Activated CD8-positive, alpha-beta memory T cell treated with anti-CD3 and anti-CD28 coated beads, Interleukin-2, amount 50 U/mL, for 24 hours (primary cell): ENCODE results near the gene MEF2B.
"Not testable (repeated sequence)": the region's sequence is repeated elsewhere in the genome, so short reads cannot be mapped to it uniquely, and the experiment has no call there.

Experiments used
- DNase-seq: peaks from one replicate; pipeline ENCODE4 v3.0.0-alpha.2; 2020; ENCODE audit errors: extremely low read depth

MEF2B gene

GRCh38 chr19:19126102-19126501, 44.0 kb downstream of the MEF2B start:
- no peak for DNase-seq

GRCh38 chr19:19123386-19123785, 46.7 kb downstream of the MEF2B start:
- no peak for DNase-seq

DNA sequence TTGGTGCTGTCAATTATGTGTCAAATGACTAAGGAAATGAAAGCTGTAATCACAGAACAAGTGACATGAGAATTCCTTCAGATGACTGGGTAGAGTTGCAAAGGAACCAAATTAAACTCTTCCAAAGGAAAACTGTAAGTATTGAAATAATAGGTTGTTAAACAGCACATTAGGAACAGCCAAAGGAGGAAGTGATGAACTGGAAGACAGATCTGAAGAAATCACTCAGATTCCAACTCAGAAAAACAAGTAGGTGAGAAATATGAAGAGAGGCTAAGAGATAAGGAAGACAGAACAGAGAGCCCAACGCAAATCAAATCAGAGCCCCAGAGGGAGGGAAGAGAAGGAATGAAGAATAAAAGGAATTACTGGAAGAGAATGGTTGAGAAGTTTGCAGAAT, 47.2 kb downstream of the MEF2B start:
- no peak for DNase-seq

DNA sequence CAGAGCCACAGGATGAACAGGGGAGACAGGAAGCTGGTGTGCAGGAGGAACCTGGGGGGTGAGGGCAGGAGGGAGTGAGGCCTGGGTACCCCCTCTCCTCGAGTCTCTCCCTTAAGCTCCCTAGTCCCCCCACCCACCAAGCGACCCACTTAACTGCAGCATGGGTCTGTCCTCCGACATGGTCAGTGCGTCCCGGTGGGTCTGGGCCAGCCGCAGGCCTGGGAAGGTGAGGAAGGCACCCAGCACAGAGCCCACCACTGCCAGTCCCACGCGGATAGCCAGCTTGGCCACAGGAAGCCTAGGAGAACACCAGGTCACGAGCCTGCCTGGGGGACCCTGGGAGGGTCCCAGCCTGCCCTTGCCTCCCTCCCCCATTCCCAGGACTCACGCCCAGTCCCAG, 48.7 kb downstream of the MEF2B start:
- DNase-seq, result no peak

- DNase-seq, result no peak
These were observed 49.5 kb downstream of the MEF2B start for GRCh38 chr19:19120308-19121231.

GRCh38 chr19:19119325-19120237, 50.5 kb downstream of the MEF2B start:
- DNase-seq, result no peak

GRCh38 chr19:19115954-19116353, 54.1 kb downstream of the MEF2B start:
- no peak for DNase-seq

DNA sequence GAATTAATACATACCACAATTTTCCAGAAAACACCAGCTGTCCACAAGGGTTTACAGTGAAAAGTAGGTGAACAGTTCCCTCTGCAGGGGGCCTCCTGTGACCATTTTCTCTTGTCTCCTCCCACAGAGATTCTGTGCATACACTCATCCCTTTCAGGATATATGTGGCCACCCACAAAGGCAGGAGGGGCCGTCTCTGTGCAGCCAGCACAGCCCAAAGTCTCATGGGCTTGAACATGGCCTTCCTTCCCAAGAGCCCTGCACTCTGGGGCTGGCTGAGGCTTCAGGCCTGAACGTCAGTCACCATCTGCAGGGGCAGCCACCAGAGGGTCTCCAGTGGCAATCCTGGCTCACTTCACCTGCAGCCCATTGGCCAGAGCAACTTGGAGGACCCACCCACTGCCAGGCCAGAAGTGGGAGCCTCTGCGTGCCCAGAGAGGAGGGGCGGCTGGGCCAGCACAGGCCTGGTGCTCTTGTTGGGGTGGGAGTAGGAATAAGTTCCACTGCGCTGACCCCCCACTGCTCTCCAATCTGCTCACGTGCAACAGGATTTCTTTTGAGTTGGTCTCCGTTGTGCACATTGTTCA, 56.9 kb downstream of the MEF2B start:
- no peak for DNase-seq

GRCh38 chr19:19111967-19112580, 58.0 kb downstream of the MEF2B start:
- no peak for DNase-seq

GRCh38 chr19:19111136-19111835, 58.8 kb downstream of the MEF2B start:
- DNase-seq, result no peak

- DNase-seq, result no peak
These were observed 59.5 kb downstream of the MEF2B start for GRCh38 chr19:19110410-19111135.

DNA sequence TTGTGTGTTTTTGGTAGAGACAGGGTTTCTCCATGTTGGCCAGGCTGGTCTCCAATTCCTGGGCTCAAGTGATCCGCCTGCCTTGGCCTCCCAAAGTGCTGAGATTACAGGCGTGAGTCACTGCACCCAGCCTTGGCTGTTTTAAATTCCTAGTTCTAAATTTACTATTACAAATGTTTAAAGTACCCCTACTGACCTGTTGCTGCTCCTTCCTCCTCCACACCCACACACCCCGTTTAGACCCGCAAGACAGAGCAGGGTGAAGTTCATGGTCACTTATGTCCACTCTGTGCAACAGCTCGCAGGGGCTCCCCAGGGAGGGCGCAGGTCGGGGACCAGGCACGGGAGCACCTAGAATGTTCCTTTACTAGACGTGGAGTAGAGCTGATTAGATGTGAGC, 60.5 kb downstream of the MEF2B start:
- DNase-seq, result no peak

- DNase-seq, result no peak
These were observed 62.4 kb downstream of the MEF2B start for GRCh38 chr19:19107654-19108053.

- not testable (repeated sequence) for DNase-seq
These were observed 63.1 kb downstream of the MEF2B start for GRCh38 chr19:19106938-19107337.

DNA sequence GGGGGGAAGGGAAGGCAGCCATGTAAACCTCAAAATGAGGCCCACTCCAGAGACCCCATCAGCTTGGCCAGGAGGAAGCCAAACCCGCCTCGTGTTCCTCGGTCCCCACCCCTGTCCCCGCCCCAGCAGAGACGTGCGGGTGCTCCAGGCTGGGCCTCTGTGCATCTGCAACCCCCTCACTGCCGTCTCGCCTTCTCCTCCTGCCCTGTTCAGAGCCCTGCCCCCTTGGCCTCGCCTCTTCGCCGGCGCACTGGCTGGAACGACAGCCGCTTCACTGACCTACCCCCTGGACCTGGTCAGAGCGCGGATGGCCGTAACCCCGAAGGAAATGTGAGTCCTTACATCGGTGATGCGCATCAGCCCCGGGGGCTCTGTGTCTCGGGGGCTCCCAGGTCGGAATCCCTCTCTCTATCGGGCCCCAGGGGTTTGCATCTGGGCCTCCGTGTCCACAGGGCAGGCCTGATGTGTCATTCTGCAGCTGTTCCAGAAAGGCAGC, 64.0 kb downstream of the MEF2B start:
- DNase-seq, result no peak

- no peak for DNase-seq
These were observed 64.6 kb downstream of the MEF2B start for GRCh38 chr19:19105365-19106055.

DNA sequence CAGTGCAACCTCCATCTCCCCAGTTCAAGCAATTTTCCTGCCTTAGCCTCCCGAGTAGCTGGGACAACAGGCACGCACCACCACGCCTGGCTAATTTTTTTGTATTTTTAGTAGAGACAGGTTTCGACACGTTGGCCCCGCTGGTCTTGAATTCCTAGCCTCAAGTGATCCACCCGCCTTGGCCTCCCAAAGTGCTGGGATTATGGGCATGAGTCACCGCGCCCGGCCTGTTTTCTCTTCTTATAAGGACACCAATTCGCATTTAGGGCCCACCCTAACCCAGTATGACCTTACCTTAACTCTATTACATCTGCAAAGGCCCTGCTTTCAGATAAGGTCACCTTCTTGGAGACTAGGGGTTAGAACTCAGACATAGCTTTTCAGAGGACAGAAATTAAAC, 66.9 kb downstream of the MEF2B start:
- DNase-seq, result no peak

DNA sequence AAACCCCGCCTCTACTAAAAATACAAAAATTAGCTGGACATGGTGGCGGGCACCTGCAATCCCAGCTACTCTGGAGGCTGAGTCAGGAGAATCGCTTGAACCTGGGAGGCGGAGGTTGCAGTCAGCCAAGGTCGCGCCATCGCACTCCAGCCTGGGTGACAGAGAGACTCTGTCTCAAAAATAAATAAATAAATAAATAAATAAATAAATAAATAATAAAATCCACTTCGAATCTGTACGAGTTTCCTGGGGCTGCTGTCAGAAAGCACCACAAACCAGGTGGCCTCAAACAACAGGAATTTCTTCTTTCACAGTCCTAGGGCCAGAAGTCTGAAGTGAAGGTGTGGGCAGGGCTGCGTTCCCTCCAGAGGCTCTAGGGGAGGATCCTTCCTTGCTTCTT, 67.5 kb downstream of the MEF2B start:
- not testable (repeated sequence) for DNase-seq

GRCh38 chr19:19101540-19101939, 68.5 kb downstream of the MEF2B start:
- DNase-seq, result no peak
